ENCODE results near the gene CDH4.

Gene CDH4

GRCh38 chr20:61441537-61441936 is 189.5 kb downstream of the CDH4 start:
- Histone ChIP-seq H3K27ac (ENCODE audit: low read depth, low read length) (no peak overlapping the region), H2AFZ (ENCODE audit: low read depth, low read length, severe bottlenecking) (no peak overlapping the region), H3K9me2 (replicated peaks; ENCODE audit: insufficient read depth, low read length) (no peaks in the 10 kb centered on the region), H3K4me3 (ENCODE audit: insufficient read depth, low read length, poor library complexity, severe bottlenecking) (no peak overlapping the region), H4K20me1 (ENCODE audit: low read depth, low read length) (no peaks in the 10 kb centered on the region), H3F3A (ENCODE audit: insufficient read depth) (no peaks in the 10 kb centered on the region), H3K27me3 (ENCODE audit: low read length) (no peaks in the 10 kb centered on the region), H3K9me3 (ENCODE audit: insufficient read depth, low read length) (no peaks in the 10 kb centered on the region; the same call in 1 of the 2 replicates), H3K79me2 (ENCODE audit: insufficient read depth, low read length) (no peaks in the 10 kb centered on the region), H3K4me2 (ENCODE audit: low read depth, low read length, poor library complexity, severe bottlenecking) (no peak overlapping the region), H3K36me3 (ENCODE audit: low read length) (no peaks in the 10 kb centered on the region), H3K9ac (ENCODE audit: low read length) (no peak overlapping the region)
- TF ChIP-seq EZH2phosphoT487 (conservative IDR thresholded peaks at IDR 0.05; ENCODE audit: low read length) = no peak
- no peak for TF ChIP-seq CTCF (IDR thresholded peaks at IDR 0.05; ENCODE audit: insufficient read depth, low read length, poor library complexity, severe bottlenecking)

GRCh38 chr20:61442075-61442670 is 190.1 kb downstream of the CDH4 start:
- Histone ChIP-seq H3K9ac (ENCODE audit: low read length) (no peak overlapping the region), H3K36me3 (ENCODE audit: low read length) (no peaks in the 10 kb centered on the region), H3K9me3 (ENCODE audit: insufficient read depth, low read length) (no peaks in the 10 kb centered on the region; the same call in 1 of the 2 replicates), H3K4me3 (ENCODE audit: insufficient read depth, low read length, poor library complexity, severe bottlenecking) (no peak overlapping the region), H3K79me2 (ENCODE audit: insufficient read depth, low read length) (no peaks in the 10 kb centered on the region), H3K27ac (ENCODE audit: low read depth, low read length) (no peak overlapping the region), H2AFZ (ENCODE audit: low read depth, low read length, severe bottlenecking) (no peak overlapping the region), H3K27me3 (ENCODE audit: low read length) (no peaks in the 10 kb centered on the region), H3K9me2 (replicated peaks; ENCODE audit: insufficient read depth, low read length) (no peaks in the 10 kb centered on the region), H3K4me2 (ENCODE audit: low read depth, low read length, poor library complexity, severe bottlenecking) (no peak overlapping the region), H3F3A (ENCODE audit: insufficient read depth) (no peaks in the 10 kb centered on the region), H4K20me1 (ENCODE audit: low read depth, low read length) (no peaks in the 10 kb centered on the region)
- TF ChIP-seq EZH2phosphoT487 (conservative IDR thresholded peaks at IDR 0.05; ENCODE audit: low read length) (no peak), CTCF (IDR thresholded peaks at IDR 0.05; ENCODE audit: insufficient read depth, low read length, poor library complexity, severe bottlenecking) (no peak)

- H3K4me2 ChIP-seq (ENCODE audit: low read depth, low read length, poor library complexity, severe bottlenecking) = no peak overlapping the region
- H3K9me3 ChIP-seq (ENCODE audit: insufficient read depth, low read length) = no peaks in the 10 kb centered on the region; the same call in 1 of the 2 replicates
- no peak overlapping the region for H3K9ac ChIP-seq (ENCODE audit: low read length)
- no peaks in the 10 kb centered on the region for H3K27me3 ChIP-seq (ENCODE audit: low read length)
- no peaks in the 10 kb centered on the region for H3K9me2 ChIP-seq (replicated peaks; ENCODE audit: insufficient read depth, low read length)
- H3K79me2 ChIP-seq (ENCODE audit: insufficient read depth, low read length) = no peaks in the 10 kb centered on the region
- H2AFZ ChIP-seq (ENCODE audit: low read depth, low read length, severe bottlenecking) = no peak overlapping the region
- no peaks in the 10 kb centered on the region for H4K20me1 ChIP-seq (ENCODE audit: low read depth, low read length)
- TF ChIP-seq EZH2phosphoT487 (conservative IDR thresholded peaks at IDR 0.05; ENCODE audit: low read length) (no peak), CTCF (IDR thresholded peaks at IDR 0.05; ENCODE audit: insufficient read depth, low read length, poor library complexity, severe bottlenecking) (no peak)
- H3K4me3 ChIP-seq (ENCODE audit: insufficient read depth, low read length, poor library complexity, severe bottlenecking) = no peak overlapping the region
- no peaks in the 10 kb centered on the region for H3K36me3 ChIP-seq (ENCODE audit: low read length)
- H3K27ac ChIP-seq (ENCODE audit: low read depth, low read length) = no peak overlapping the region
- H3F3A ChIP-seq (ENCODE audit: insufficient read depth) = no peaks in the 10 kb centered on the region
Measured at GRCh38 chr20:61442718-61443117, 190.7 kb downstream of the CDH4 start.
